Aorta (tissue), 5 donors: ENCODE results near the gene ERC2. TPM values are rescaled to one million over a fixed set of nuclear protein-coding genes. Genes with fewer than 3 reads are reported as not detected.
"Not testable (repeated sequence)": the region's sequence is repeated elsewhere in the genome, so short reads cannot be mapped to it uniquely, and the experiment has no call there.

Experiments used
- ATAC-seq: fragments of 200-7000 bp; cut with Tn5 transposase; one replicate; pipeline ENCODE4 v1.9.1; 2022; ENCODE audit warnings: moderate library complexity; ENCODE audit not compliant: low FRiP score
- DNase-seq, 2 donors: peaks; one replicate each; pipeline ENCODE4 v3.0.0-alpha.2; 2020
- H3K27ac ChIP-seq, 2 donors: one replicate each; pipeline ENCODE4 v1.5.1; 2013; ENCODE audit warnings: low read length in 2 of 2, mild to moderate bottlenecking in 2 of 2, moderate library complexity in 2 of 2, control low read depth in 1 of 2, inconsistent platforms in 1 of 2, low read depth in 1 of 2
- H3K27me3 ChIP-seq, 2 donors: one replicate each; pipeline ENCODE4 v1.6.1; 2013; ENCODE audit warnings: control low read depth in 1 of 2, low read length in 1 of 2, mild to moderate bottlenecking in 1 of 2, moderate library complexity in 1 of 2; ENCODE audit not compliant: insufficient read depth in 2 of 2, control insufficient read depth in 1 of 2
- H3K36me3 ChIP-seq, 2 donors: one replicate each; pipeline ENCODE4 v1.6.1; 2013; ENCODE audit warnings: control low read depth in 1 of 2, low read length in 1 of 2, mild to moderate bottlenecking in 1 of 2; ENCODE audit not compliant: insufficient read depth in 2 of 2, control insufficient read depth in 1 of 2
- H3K4me1 ChIP-seq, 2 donors: one replicate each; pipeline ENCODE4 v1.6.1; 2013; ENCODE audit warnings: low read length in 2 of 2, control low read depth in 1 of 2, mild to moderate bottlenecking in 1 of 2, moderate library complexity in 1 of 2; ENCODE audit not compliant: insufficient read depth in 2 of 2, control insufficient read depth in 1 of 2
- H3K4me3 ChIP-seq, 2 donors: one replicate each; pipeline ENCODE4 v1.5.1; 2013; ENCODE audit warnings: low read length in 2 of 2, control low read depth in 1 of 2, mild to moderate bottlenecking in 1 of 2
- H3K9me3 ChIP-seq: one replicate; pipeline ENCODE4 v1.6.1; 2013; ENCODE audit warnings: mild to moderate bottlenecking, low read length; ENCODE audit not compliant: control insufficient read depth
- WGBS, 2 donors: extraction: QIAGEN DNeasy Blood & Tissue Kit; methylation state at CpG; one replicate each; pipeline ENCODE4 v1.1.7; 2013; 5-methylcytosine and 5-hydroxymethylcytosine counted together
- intact Hi-C, 2 donors: fragments of 100-400 bp; cut with DNase I; formaldehyde crosslinking; loops; one replicate each; pipeline versions ENCODE4 v1.14.2 to v1.15.0; 2022
- polyA plus RNA-seq, 2 donors: library from polyadenylated mRNA; stranded (reverse); fragments of 200-250 nt; gene quantifications; one replicate each; pipeline ENCODE4 v1.2.3, GENCODE V29; 2013
- total RNA-seq, 2 donors: library from RNA; stranded (reverse); fragmentation: NEBNext Ultra II Directional; extraction: Animal tissue kit (Norgen Biotek cat#: 25700); gene quantifications; one replicate each; pipeline ENCODE4 v1.2.1, GENCODE V29; 2021
- donor health status: healthy with polysubstance abuse.
- donor health status: Bipolar disorder and iron deficiency.
- donor health status: DM: no; HTN: no; CAD: no.
- donor health status: DM: no; HTN: no; CAD: no.
- donor health status: DM: yes; HTN: yes; CAD: no.

ERC2 gene
- total and polyA plus RNA-seq, 4 donors = 0.27 to 0.55 TPM; not detected in 2

GRCh38 chr3:56288258-56288657 is 180.0 kb downstream of the ERC2 start:
- 57 to 62% methylated on average over 4 of the region's 4 CpGs for WGBS, 2 donors
- DNase-seq (no peak), ATAC-seq (no peak)
- H3K4me1 ChIP-seq = no peaks in the 10 kb centered on the region
- H3K27ac ChIP-seq = no peak overlapping the region
- H3K36me3 ChIP-seq = no peaks in the 10 kb centered on the region
- peaks cover 4% of the 10 kb centered on the region for H3K9me3 ChIP-seq
- intact Hi-C loops = no loop called here
- no peaks in the 10 kb centered on the region for H3K27me3 ChIP-seq
- H3K4me3 ChIP-seq = no peak overlapping the region

- intact Hi-C loops = no loop called here
- H3K9me3 ChIP-seq = peaks cover 5% of the 10 kb centered on the region
- no peaks in the 10 kb centered on the region for H3K36me3 ChIP-seq
- DNase-seq = no peak
- H3K4me1 ChIP-seq = no peaks in the 10 kb centered on the region
- ATAC-seq = no peak
- H3K27ac ChIP-seq = no peak overlapping the region
- H3K27me3 ChIP-seq = peaks cover 0 to 2% of the 10 kb centered on the region in 2 donors
- H3K4me3 ChIP-seq = no peak overlapping the region
Measured at GRCh38 chr3:56282341-56282740, 185.9 kb downstream of the ERC2 start.

GRCh38 chr3:56277236-56277635 is 191.0 kb downstream of the ERC2 start:
- intact Hi-C loops = no loop called here

GRCh38 chr3:56275120-56275519 is 193.1 kb downstream of the ERC2 start:
- Histone ChIP-seq H3K4me1 (no peaks in the 10 kb centered on the region), H3K4me3 (no peak overlapping the region), H3K9me3 (peaks cover 3% of the 10 kb centered on the region), H3K27me3 (peaks cover 0 to 2% of the 10 kb centered on the region in 2 donors), H3K27ac (no peak overlapping the region), H3K36me3 (no peaks in the 10 kb centered on the region)
- 74% methylated on average over 2 of the region's 2 CpGs for WGBS, 2 donors
- intact Hi-C loops = no loop called here
- DNase-seq (no peak), ATAC-seq (no peak)

More at GRCh38 chr3:56277236-56277635, 191.0 kb downstream of the ERC2 start:
- ATAC-seq = no peak
- Histone ChIP-seq H3K4me1 (no peaks in the 10 kb centered on the region), H3K4me3 (no peak overlapping the region), H3K9me3 (peaks cover 3% of the 10 kb centered on the region), H3K27ac (no peak overlapping the region), H3K36me3 (no peaks in the 10 kb centered on the region), H3K27me3 (peaks cover 0 to 2% of the 10 kb centered on the region in 2 donors)
- WGBS, 2 donors = 14 to 39% methylated on average over 1 of the region's 1 CpG
- DNase-seq = no peak

GRCh38 chr3:56269755-56270535 is 198.3 kb downstream of the ERC2 start:
- no peaks in the 10 kb centered on the region for H3K27me3 ChIP-seq
- no peak overlapping the region for H3K27ac ChIP-seq
- H3K36me3 ChIP-seq = no peaks in the 10 kb centered on the region
- no peaks in the 10 kb centered on the region for H3K9me3 ChIP-seq
- ATAC-seq (no peak), DNase-seq (no peak)
- no peaks in the 10 kb centered on the region for H3K4me1 ChIP-seq
- no peak overlapping the region for H3K4me3 ChIP-seq
- intact Hi-C loops = no loop called here
- 27 to 33% methylated on average over 4 of the region's 4 CpGs for WGBS, 2 donors

- Histone ChIP-seq H3K27ac (no peak overlapping the region), H3K4me1 (no peaks in the 10 kb centered on the region), H3K9me3 (no peaks in the 10 kb centered on the region), H3K4me3 (no peak overlapping the region), H3K27me3 (no peaks in the 10 kb centered on the region), H3K36me3 (no peaks in the 10 kb centered on the region)
- DNase-seq (no peak), ATAC-seq (no peak)
- 53 to 71% methylated on average over 4 of the region's 4 CpGs for WGBS, 2 donors
- intact Hi-C loops = no loop called here
Measured at GRCh38 chr3:56268616-56269383, 199.5 kb downstream of the ERC2 start.

GRCh38 chr3:56261852-56262251 is 206.4 kb downstream of the ERC2 start:
- H3K9me3 ChIP-seq, H3K4me1 ChIP-seq, DNase-seq, H3K27ac ChIP-seq, H3K4me3 ChIP-seq, H3K36me3 ChIP-seq, H3K27me3 ChIP-seq, intact Hi-C loops, ATAC-seq: not testable (repeated sequence)
- WGBS, 2 donors = 46 to 73% methylated on average over 2 of the region's 2 CpGs

GRCh38 chr3:56260262-56260661 is 208.0 kb downstream of the ERC2 start:
- intact Hi-C loops = no loop called here
- ATAC-seq = no peak
- DNase-seq = no peak
- H3K27me3 ChIP-seq = no peaks in the 10 kb centered on the region
- no peaks in the 10 kb centered on the region for H3K36me3 ChIP-seq
- WGBS, 2 donors = 79 to 84% methylated on average over 5 of the region's 5 CpGs
- H3K27ac ChIP-seq = no peak overlapping the region
- no peak overlapping the region for H3K4me3 ChIP-seq
- H3K9me3 ChIP-seq = no peaks in the 10 kb centered on the region
- H3K4me1 ChIP-seq = no peaks in the 10 kb centered on the region

- Histone ChIP-seq H3K27ac (no peak overlapping the region), H3K36me3 (no peaks in the 10 kb centered on the region), H3K27me3 (no peaks in the 10 kb centered on the region), H3K4me1 (no peaks in the 10 kb centered on the region), H3K4me3 (no peak overlapping the region), H3K9me3 (no peaks in the 10 kb centered on the region)
- intact Hi-C loops = loop anchor here (10.0 kb wide), 2 partner anchors 363 to 1403 kb away; no protein-coding TSS in a partner anchor
- WGBS, 2 donors = 70 to 79% methylated on average over 2 of the region's 2 CpGs
- DNase-seq (no peak), ATAC-seq (no peak)
Measured at GRCh38 chr3:56257826-56258225, 210.4 kb downstream of the ERC2 start.
